Thyroid gland (tissue), 4 donors: ENCODE measurements around the gene IRF9. TPM values are rescaled to one million over a fixed set of nuclear protein-coding genes. Genes with fewer than 3 reads are reported as not detected.

Source experiments
- DNase-seq, 2 donors: peaks; one replicate each; pipeline ENCODE4 v3.0.0-alpha.2; 2019
- H3K27ac ChIP-seq, 3 donors: fragments of 200-600 bp; sonication (generic); 1 replicate in 2 of 3; 2 replicates in 1 of 3; pipeline ENCODE4 v1.5.1; 2016 to 2019; ENCODE audit warnings: mild to moderate bottlenecking in 1 of 3, moderate library complexity in 1 of 3
- H3K27me3 ChIP-seq: fragments of 200-600 bp; sonication (generic); one replicate; pipeline ENCODE4 v1.5.1; 2019
- H3K36me3 ChIP-seq, 2 donors: fragments of 200-600 bp; sonication (generic); one replicate each; pipeline ENCODE4 v1.5.1; 2016 to 2019
- H3K4me1 ChIP-seq, 2 donors: fragments of 200-600 bp; sonication (generic); one replicate each; pipeline ENCODE4 v1.5.1; 2017 to 2019
- H3K4me3 ChIP-seq, 3 donors: fragments of 200-600 bp; sonication (generic); replicated peaks in 1 of 3; 1 replicate in 2 of 3; 2 replicates in 1 of 3; pipeline ENCODE4 v1.5.1; 2016; ENCODE audit warnings: mild to moderate bottlenecking in 1 of 3
- H3K9me3 ChIP-seq: fragments of 200-600 bp; sonication (generic); one replicate; pipeline ENCODE4 v1.5.1; 2017
- POLR2A ChIP-seq, 2 donors: fragments of 450-650 bp; IDR thresholded peaks; one replicate each; pipeline ENCODE4 v1.6.1; 2017; ENCODE audit warnings: antibody characterized with exemption in 2 of 2, mild to moderate bottlenecking in 2 of 2, moderate library complexity in 1 of 2
- WGBS, 2 donors: methylation state at CpG; one replicate each; pipeline ENCODE4 v1.1.5; 2017; 5-methylcytosine and 5-hydroxymethylcytosine counted together
- intact Hi-C: fragments of 100-400 bp; cut with DNase I; formaldehyde crosslinking; loops from one replicate; pipeline ENCODE4 v1.15.1; 2023
- microRNA-seq: library from miRNA; unstranded; fragments of <30 nt; microRNA quantifications from one replicate; pipeline ENCODE4, GENCODE V29; 2016
- small RNA-seq: library from RNA; depleted of rRNA; stranded (forward); fragments of <200 nt; gene quantifications from one replicate; pipeline ENCODE3, GENCODE V24; 2016
- total RNA-seq, 4 donors: library from RNA; depleted of rRNA; stranded (reverse); fragments of >200 nt; gene quantifications; one replicate each; pipeline ENCODE4 v1.2.3, GENCODE V29; 2016
- TF ChIP-seq, protein P1 (sequence below), 6 experiments: fragments of 200-600 bp in 3 of 6; fragments of 450-650 bp in 3 of 6; sonication (generic) in 3 of 6; IDR thresholded peaks; one replicate each; pipeline ENCODE4 v1.5.1; 2016 to 2019; ENCODE audit warnings: antibody characterized with exemption in 6 of 6, mild to moderate bottlenecking in 2 of 6, inconsistent platforms in 1 of 6, moderate library complexity in 1 of 6

The IRF9 gene
- total RNA-seq, 4 donors from 2014 or later: 55.1 to 92.3 (median 70.0) TPM

DNA sequence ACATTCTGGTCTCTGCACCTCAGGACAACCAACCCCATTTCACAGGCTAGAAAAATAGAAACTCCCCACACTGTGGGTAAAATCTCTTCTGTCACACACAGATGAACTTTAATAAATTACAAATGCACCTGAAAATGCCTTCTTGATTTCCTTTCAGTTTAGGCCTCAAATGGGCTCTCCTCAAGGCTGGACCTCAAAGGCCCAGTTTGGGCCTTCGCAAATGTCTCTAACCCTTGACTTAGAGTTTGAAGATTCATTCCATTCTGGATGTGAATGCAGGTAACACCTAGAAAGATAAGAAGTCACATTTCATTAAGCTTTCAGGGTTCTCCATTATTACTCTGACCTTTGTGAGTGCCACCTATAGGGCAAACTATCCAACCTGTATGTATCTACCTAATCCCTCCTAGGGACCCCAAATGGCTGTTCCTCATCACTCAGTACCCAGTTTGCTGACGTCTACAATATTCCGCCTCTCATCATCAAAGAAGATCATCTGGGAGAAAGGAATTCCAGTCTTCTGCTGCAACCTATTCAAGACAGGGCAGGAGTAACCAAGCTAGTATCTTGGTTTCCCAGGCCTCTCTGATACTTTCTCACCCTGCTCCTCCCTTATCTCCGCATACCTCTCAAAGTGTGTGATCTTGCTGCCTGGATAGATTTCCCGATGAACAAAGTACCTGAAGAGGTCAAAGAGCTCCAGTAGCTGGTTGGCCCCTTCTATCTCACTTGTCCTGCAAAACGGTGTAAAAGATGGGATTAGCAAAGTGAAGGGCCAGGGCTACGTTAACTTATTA is 53.0 kb downstream of the IRF9 start:
- DNase-seq: no peak
- Histone ChIP-seq H3K9me3 (no peaks in the 10 kb centered on the region), H3K4me1 (peaks cover 0 to 28% of the 10 kb centered on the region in 2 donors), H3K4me3 (peak overlapping the region in 1 of 3 donors; percentile 56), H3K27ac (peak overlapping the region; percentile 77 to 97 (median 96)), H3K27me3 (no peaks in the 10 kb centered on the region), H3K36me3 (peaks cover 12 to 13% of the 10 kb centered on the region in 2 donors)
- 93 to 94% methylated on average over 7 of the region's 7 CpGs for WGBS, 2 donors
- intact Hi-C loops: no loop called here
- TF ChIP-seq POLR2A (IDR thresholded peaks at IDR 0.05): no peak
- TF ChIP-seq, protein P1, sequence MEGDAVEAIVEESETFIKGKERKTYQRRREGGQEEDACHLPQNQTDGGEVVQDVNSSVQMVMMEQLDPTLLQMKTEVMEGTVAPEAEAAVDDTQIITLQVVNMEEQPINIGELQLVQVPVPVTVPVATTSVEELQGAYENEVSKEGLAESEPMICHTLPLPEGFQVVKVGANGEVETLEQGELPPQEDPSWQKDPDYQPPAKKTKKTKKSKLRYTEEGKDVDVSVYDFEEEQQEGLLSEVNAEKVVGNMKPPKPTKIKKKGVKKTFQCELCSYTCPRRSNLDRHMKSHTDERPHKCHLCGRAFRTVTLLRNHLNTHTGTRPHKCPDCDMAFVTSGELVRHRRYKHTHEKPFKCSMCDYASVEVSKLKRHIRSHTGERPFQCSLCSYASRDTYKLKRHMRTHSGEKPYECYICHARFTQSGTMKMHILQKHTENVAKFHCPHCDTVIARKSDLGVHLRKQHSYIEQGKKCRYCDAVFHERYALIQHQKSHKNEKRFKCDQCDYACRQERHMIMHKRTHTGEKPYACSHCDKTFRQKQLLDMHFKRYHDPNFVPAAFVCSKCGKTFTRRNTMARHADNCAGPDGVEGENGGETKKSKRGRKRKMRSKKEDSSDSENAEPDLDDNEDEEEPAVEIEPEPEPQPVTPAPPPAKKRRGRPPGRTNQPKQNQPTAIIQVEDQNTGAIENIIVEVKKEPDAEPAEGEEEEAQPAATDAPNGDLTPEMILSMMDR (IDR thresholded peaks at IDR 0.05): no peak

DNA sequence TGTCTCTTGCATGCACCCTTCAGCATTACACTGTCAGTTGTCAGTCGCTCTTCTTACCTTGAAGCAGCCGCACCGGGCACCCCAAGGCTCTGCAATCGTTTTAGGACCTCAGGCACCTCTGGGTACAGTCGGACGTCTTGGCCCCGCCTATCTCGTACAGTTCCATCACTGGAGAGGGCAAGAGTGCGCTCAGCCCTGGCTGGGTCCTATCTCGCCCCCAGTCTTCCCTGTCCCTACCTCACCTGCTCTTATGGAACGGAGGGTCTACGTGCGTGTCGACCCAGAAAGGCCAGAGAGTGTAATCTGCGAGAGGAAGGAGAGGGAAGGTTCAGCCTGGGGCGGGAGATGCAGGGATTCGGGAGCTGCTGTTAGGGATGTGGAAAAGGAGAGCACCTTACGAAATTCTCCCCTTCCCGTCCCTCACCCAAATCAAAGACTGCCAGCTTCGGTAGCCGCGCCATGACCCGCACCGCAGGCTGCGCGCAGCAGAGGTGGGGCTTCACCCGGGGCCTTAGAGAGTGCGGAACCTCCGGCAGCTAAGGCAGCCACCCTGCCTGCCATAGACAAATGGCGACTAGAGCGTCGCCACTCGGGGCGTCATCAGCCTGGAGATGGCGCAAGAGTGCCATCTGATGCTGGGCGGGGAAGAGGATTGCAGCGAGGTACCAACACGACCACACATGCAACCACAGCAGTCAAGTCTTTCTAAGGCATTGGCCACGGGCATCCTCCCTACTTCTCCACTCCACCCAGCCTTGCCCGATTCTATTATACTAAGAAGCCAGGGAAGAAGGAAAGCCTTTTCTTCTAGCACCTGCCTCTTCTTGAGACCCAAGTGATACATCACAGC is 54.7 kb downstream of the IRF9 start, which contains the start of gene MDP1:
TSS of gene MDP1 (minus strand) at position 572 of the 850 bp plus-strand sequence. CDS start at position 461, 111 bp downstream.
- H3K9me3 ChIP-seq: no peaks in the 10 kb centered on the region
- 0% methylated on average over 29 to 37 of the region's 40 CpGs for WGBS, 2 donors
- H3K27me3 ChIP-seq: no peaks in the 10 kb centered on the region
- peaks cover 0 to under 1% of the 10 kb centered on the region in 2 donors for H3K36me3 ChIP-seq
- peak within 1 kb of the TSS; percentile 85 to 90 (median 87) for H3K27ac ChIP-seq
- H3K4me3 ChIP-seq: peak within 1 kb of the TSS; percentile 37 to 95 (median 63)
- DNase-seq: peak; percentile 81 to 86
- intact Hi-C loops: no loop called here
- TF ChIP-seq, protein P1 (IDR thresholded peaks at IDR 0.05): peak in 5 of 6 experiments; percentile 23 to 60 (median 54)
- peak in 1 of 2 donors; percentile 82 for TF ChIP-seq POLR2A (IDR thresholded peaks at IDR 0.05)
- peaks cover 0 to 28% of the 10 kb centered on the region in 2 donors for H3K4me1 ChIP-seq

Small RNAs within 50 kb of the gene (microRNA-seq; reads per million reads assigned to microRNA genes)
- gene MIR7703: not detected

Small RNAs within 50 kb of the gene (small RNA-seq; reads per million reads assigned to genes)
- gene AL136295.4: not detected
- gene CHMP4A: not detected
- gene IPO4: not detected
- not detected for gene IRF9
- not detected for gene MDP1
- 0.56 reads per million for gene RNA5SP383

Other genes with a start within 250 kb of the IRF9 start
- 10 to 100 TPM; 19.2 to 55.7 (median 37.7) TPM for gene DHRS4, start 207.5 kb upstream of the IRF9 start, total RNA-seq
- 10 to 100 TPM in 2 of 4 donors, 1 to 10 TPM in 2; 4.7 to 27.1 (median 12.6) TPM for gene DHRS4L2, start 172.3 kb upstream of the IRF9 start, total RNA-seq
- 1 to 10 TPM in 2 of 4 donors, under 1 TPM in 2; 0.63 to 1.3 (median 0.99) TPM for gene CARMIL3, start 109.3 kb upstream of the IRF9 start, total RNA-seq
- under 1 TPM in 1 of 4 donors, not detected in 3; 0.29 TPM for gene CPNE6, start 89.7 kb upstream of the IRF9 start, total RNA-seq
- 10 to 100 TPM; 29.8 to 47.4 (median 39.3) TPM for gene PCK2, start 67.0 kb upstream of the IRF9 start, total RNA-seq
- gene DCAF11, start 46.5 kb upstream of the IRF9 start, total RNA-seq: 100 to 1,000 TPM in 3 of 4 donors, 10 to 100 TPM in 1; 90.6 to 155 (median 132) TPM
- 10 to 100 TPM in 2 of 4 donors, 1 to 10 TPM in 2; 2.1 to 11.7 (median 8.4) TPM for gene NRL, start 46.3 kb upstream of the IRF9 start, total RNA-seq
- gene FITM1, start 30.6 kb upstream of the IRF9 start, total RNA-seq: 1 to 10 TPM in 2 of 4 donors, under 1 TPM in 1, not detected in 1; 0.63 to 3.5 (median 2.7) TPM
- gene PSME1, start 25.1 kb upstream of the IRF9 start, total RNA-seq: 100 to 1,000 TPM; 117 to 193 (median 186) TPM
- gene EMC9, start 19.7 kb upstream of the IRF9 start, total RNA-seq: 10 to 100 TPM in 3 of 4 donors, 1 to 10 TPM in 1; 8.3 to 25.5 (median 16.9) TPM
- gene PSME2, start 14.7 kb upstream of the IRF9 start, total RNA-seq: 10 to 100 TPM; 31.3 to 66.6 (median 47.5) TPM
- gene RNF31, start 13.8 kb upstream of the IRF9 start, total RNA-seq: 100 to 1,000 TPM in 1 of 4 donors, 10 to 100 TPM in 3; 30.6 to 106 (median 67.6) TPM
- gene REC8, start 10.8 kb downstream of the IRF9 start, total RNA-seq: 1 to 10 TPM; 4.1 to 7.1 (median 5.4) TPM
- gene IPO4, start 27.6 kb downstream of the IRF9 start, total RNA-seq: 10 to 100 TPM; 28.1 to 49.0 (median 31.3) TPM
- 100 to 1,000 TPM in 3 of 4 donors, 10 to 100 TPM in 1; 92.0 to 114 (median 107) TPM for gene TM9SF1, start 34.2 kb downstream of the IRF9 start, total RNA-seq
- gene TSSK4, start 44.4 kb downstream of the IRF9 start, total RNA-seq: not detected
- 10 to 100 TPM; 26.5 to 60.2 (median 46.2) TPM for gene CHMP4A, start 52.2 kb downstream of the IRF9 start, total RNA-seq
- gene MDP1, start 54.8 kb downstream of the IRF9 start, total RNA-seq: 10 to 100 TPM; 13.1 to 55.9 (median 25.4) TPM
- 100 to 1,000 TPM; 149 to 317 (median 172) TPM for gene NEDD8, start 71.1 kb downstream of the IRF9 start, total RNA-seq
- 100 to 1,000 TPM in 2 of 4 donors, 10 to 100 TPM in 2; 68.8 to 237 (median 110) TPM for gene GMPR2, start 71.7 kb downstream of the IRF9 start, total RNA-seq
- gene TINF2, start 81.4 kb downstream of the IRF9 start, total RNA-seq: 100 to 1,000 TPM in 1 of 4 donors, 10 to 100 TPM in 3; 67.3 to 101 (median 71.6) TPM
- 1 to 10 TPM; 1.9 to 2.8 (median 2.0) TPM for gene TGM1, start 101.9 kb downstream of the IRF9 start, total RNA-seq
- gene RABGGTA, start 110.3 kb downstream of the IRF9 start, total RNA-seq: 10 to 100 TPM; 29.8 to 44.8 (median 33.5) TPM
- gene DHRS1, start 138.5 kb downstream of the IRF9 start, total RNA-seq: 10 to 100 TPM; 35.2 to 59.3 (median 38.3) TPM
- 10 to 100 TPM; 16.4 to 22.3 (median 20.7) TPM for gene NOP9, start 138.6 kb downstream of the IRF9 start, total RNA-seq
- gene CIDEB, start 146.7 kb downstream of the IRF9 start, total RNA-seq: 10 to 100 TPM in 1 of 4 donors, 1 to 10 TPM in 3; 4.6 to 13.0 (median 9.5) TPM
- gene LTB4R2, start 148.9 kb downstream of the IRF9 start, total RNA-seq: 10 to 100 TPM in 2 of 4 donors, 1 to 10 TPM in 2; 6.8 to 18.5 (median 10.9) TPM
- gene LTB4R, start 150.2 kb downstream of the IRF9 start, total RNA-seq: 1 to 10 TPM; 4.2 to 7.4 (median 4.3) TPM
- gene ADCY4, start 173.8 kb downstream of the IRF9 start, total RNA-seq: 10 to 100 TPM; 35.2 to 65.4 (median 48.8) TPM
- gene RIPK3, start 178.7 kb downstream of the IRF9 start, total RNA-seq: 10 to 100 TPM; 12.4 to 21.3 (median 18.4) TPM
- gene NFATC4, start 206.9 kb downstream of the IRF9 start, total RNA-seq: 10 to 100 TPM; 19.4 to 41.3 (median 38.6) TPM
- 10 to 100 TPM; 11.7 to 19.9 (median 12.3) TPM for gene NYNRIN, start 237.7 kb downstream of the IRF9 start, total RNA-seq